Hair follicle dermal papilla cell (primary cell): ENCODE measurements around the gene GGNBP2. TPM values are rescaled to one million over a fixed set of nuclear protein-coding genes. Genes with fewer than 3 reads are reported as not detected.

Experiments used
- total RNA-seq: library from RNA; depleted of rRNA; stranded (reverse); fragments of >200 nt; gene quantifications from 2 replicates; pipeline ENCODE4 v1.2.3, GENCODE V29; 2012

Gene GGNBP2, protein sequence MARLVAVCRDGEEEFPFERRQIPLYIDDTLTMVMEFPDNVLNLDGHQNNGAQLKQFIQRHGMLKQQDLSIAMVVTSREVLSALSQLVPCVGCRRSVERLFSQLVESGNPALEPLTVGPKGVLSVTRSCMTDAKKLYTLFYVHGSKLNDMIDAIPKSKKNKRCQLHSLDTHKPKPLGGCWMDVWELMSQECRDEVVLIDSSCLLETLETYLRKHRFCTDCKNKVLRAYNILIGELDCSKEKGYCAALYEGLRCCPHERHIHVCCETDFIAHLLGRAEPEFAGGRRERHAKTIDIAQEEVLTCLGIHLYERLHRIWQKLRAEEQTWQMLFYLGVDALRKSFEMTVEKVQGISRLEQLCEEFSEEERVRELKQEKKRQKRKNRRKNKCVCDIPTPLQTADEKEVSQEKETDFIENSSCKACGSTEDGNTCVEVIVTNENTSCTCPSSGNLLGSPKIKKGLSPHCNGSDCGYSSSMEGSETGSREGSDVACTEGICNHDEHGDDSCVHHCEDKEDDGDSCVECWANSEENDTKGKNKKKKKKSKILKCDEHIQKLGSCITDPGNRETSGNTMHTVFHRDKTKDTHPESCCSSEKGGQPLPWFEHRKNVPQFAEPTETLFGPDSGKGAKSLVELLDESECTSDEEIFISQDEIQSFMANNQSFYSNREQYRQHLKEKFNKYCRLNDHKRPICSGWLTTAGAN
- total RNA-seq = 58.5 and 67.7 TPM in 2 replicates

DNA sequence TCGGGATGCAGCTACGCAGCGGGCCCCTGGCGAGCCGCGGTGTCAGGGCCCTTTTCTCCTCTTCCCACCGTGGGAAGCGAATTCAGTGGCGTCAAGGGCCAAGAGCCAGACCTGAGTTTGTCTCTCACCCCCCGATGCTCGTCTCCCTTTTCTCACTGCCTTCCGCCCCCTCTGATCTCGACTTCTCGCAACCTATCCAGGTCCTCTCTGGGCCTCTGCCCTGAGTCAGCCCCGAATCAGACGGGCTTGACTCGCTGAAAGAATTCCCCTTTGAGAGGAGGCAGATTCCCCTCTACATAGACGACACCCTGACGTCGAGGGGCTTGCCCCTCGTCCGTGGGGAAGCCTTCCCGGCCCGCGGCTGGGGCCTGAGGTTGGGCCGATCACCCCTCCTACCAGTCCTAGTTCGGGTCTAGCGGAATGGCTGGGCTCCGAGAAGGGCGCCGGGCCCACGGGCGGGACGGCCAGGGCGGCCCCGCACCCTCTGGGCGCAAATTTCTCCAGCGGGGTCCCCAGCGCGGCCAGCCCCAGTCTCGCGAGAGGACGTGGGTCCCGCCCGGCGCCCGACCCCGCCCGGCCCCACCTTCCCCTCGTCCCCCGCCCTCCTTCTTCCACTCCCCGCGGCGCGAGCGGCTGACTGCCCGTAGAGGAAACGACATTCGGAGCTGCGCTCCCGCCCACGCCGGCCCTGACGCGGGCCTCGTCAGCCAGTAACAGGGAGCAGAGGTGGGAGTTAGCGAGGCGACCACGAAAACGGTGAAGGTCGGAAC, at the start of gene GGNBP2:
Gene GGNBP2, plus strand, starts transcription at position 613 of the 770 bp plus-strand sequence. CDS start 806 bp downstream, outside the sequence.

DNA sequence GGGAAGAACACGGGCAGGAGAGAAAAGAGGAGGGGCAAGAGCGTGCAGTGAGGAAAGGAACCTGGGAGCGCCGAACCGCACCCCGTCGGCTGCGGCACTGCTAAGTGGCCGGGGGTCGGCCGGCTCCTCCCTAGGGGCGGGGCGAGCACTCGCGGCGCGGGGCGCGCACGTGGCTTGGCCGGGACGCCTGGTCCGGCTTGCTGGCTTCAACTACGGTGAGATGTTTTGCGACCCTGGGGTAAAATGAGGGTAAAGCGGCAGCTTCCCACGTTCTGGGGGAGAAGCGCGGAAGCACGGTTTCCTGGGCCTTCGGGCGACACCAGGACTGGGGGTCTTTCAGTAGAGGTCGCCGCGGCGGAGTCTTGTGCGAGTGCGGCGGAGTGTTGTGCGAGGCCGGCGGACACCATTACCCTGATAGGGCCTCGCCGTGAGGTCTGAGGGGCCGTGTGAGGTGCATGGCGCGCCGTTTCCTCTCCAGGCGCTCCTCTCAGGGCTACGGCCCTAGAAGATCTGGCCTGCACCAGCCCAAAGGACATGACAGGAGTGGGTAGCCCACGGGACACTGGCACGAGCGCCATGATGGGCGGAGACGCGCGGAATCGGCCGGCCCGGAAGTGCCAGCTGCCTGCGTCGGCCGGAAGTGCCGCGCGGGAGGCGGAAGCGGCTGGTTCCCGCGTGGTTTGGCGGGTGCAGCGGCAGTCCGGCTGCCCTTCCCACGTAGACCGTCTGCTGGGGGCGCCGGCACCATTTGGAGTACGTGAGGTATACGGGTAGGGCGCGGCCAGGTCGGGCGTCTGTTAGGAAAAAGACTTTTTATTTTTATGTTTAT, 9.7 kb upstream of the GGNBP2 start, which contains the start of the genes MYO19 and PIGW:
Gene MYO19, minus strand, starts transcription at position 29 of the 829 bp plus-strand sequence. CDS start 2,330 bp downstream, outside the sequence.
Gene PIGW, plus strand, starts transcription at position 148 of the 829 bp plus-strand sequence. CDS start 2,115 bp downstream, outside the sequence.

DNA sequence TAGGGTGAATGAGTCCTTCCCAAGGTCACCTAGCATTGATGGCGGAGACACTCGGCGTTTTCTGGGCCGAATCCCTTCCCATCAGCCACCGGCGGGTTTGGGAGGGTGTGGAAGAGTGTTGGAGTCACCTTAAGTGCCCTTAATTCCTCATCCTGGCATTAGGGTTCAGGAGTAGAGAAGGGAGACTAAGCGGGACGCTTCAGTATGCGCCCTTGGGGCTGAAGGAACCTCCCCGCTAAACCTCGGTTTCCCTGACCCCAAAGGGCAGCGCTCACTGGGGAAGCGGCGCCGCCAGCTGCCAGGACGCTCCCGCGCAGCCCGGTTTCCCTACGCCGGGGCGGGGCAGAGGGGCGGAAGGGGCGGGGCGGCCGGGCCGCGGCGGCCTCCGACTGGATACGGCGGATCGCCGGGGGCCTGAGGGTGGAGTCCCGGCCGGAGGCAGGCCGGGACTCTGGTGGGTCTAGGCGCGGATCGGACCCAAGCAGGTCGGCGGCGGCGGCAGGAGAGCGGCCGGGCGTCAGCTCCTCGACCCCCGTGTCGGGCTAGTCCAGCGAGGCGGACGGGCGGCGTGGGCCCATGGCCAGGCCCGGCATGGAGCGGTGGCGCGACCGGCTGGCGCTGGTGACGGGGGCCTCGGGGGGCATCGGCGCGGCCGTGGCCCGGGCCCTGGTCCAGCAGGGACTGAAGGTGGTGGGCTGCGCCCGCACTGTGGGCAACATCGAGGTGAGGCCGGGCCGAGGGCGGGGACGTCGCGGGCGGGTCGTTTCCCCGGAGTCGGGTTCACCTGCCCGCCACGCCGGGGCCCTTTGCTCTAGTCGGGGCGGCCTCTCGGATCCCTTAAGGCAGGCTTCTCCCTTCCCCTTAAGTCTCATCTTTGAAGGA, 47.0 kb downstream of the GGNBP2 start, which contains the start of gene DHRS11:
Gene DHRS11, plus strand, starts transcription at position 446 of the 882 bp plus-strand sequence. Its CDS starts 131 bp downstream, at position 577.

DNA sequence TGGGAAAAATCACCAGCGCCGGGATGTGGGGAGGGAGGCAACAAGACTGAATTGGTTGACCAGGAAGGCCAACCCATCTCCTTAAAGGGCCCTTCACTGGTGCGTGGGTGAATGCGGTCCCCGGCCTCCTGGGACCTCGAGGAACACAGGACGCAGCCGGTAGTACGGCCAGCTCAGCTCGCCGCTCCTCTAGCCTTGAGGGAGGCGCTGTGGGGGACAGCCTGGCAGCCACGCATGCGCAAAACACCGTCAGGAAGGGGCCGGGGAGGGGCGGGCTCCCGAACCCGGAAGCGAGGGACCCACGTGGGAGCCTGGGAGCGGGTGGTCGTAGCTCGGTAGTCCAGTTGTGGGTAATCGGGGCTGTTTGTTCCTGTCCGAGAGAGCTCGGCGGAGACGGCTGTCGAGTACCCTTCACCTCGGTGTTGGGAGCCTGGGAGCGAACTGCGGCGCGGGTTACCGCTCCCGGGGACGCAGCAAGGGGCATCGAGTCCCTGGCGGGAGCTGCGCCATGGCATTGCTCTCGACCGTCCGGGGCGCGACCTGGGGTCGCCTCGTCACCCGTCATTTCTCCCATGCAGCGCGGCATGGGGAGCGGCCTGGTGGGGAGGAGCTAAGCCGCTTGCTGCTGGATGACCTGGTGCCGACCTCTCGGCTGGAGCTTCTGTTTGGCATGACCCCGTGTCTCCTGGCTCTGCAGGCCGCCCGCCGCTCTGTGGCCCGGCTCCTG, 56.7 kb downstream of the GGNBP2 start, which contains the start of gene MRM1:
Gene MRM1, plus strand, starts transcription at position 281 of the 727 bp plus-strand sequence. Its CDS starts 228 bp downstream, at position 509.

Other genes starting within 250 kb of the GGNBP2 start
- gene TBC1D3G, start 221.0 kb upstream of the GGNBP2 start, total RNA-seq = not detected in 2 replicates
- not detected in 2 replicates for gene TBC1D3H, start 156.5 kb upstream of the GGNBP2 start, total RNA-seq
- 18.2 and 21.9 TPM in 2 replicates for gene ZNHIT3, start 58.2 kb upstream of the GGNBP2 start, total RNA-seq
- gene MYO19, start 10.1 kb upstream of the GGNBP2 start, total RNA-seq = 57.6 and 78.4 TPM in 2 replicates
- gene PIGW, start 9.9 kb upstream of the GGNBP2 start, total RNA-seq = 6.4 and 7.3 TPM in 2 replicates
- gene DHRS11, start 47.0 kb downstream of the GGNBP2 start, total RNA-seq = 2.7 and 3.1 TPM in 2 replicates
- 3.7 and 3.9 TPM in 2 replicates for gene MRM1, start 56.7 kb downstream of the GGNBP2 start, total RNA-seq